HG03575 (cell line): Measurements from ENCODE around the gene RND2.
"Not testable (repeated sequence)": the region's sequence is repeated elsewhere in the genome, so short reads cannot be mapped to it uniquely, and the experiment has no call there.

Experiments used
- ATAC-seq: cut with Tn5 transposase; IDR thresholded peaks from one replicate; pipeline ENCODE4 v1.9.1; 2021; ENCODE audit not compliant: unreplicated experiment, insufficient number of reproducible peaks, low FRiP score; ENCODE audit errors: extremely low read depth

The RND2 gene

DNA sequence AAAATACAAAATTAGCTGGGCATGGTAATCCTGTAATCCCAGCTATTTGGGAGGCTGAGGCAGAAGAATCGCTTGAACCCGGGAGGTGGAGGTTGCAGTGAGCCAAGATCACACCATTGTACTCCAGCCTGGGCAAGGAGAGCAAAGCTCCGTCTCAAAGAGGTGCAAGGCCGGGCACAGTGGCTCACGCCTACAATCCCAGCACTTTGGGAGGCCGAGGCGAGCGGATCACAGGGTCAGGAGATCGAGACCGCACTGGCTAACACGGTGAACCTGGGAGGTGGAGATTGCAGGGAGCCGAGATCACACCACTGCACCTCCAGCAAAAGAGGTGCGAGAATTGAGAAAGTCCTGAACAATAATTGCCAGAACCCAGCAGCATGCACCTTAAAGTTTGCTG is 24.1 kb upstream of the RND2 start:
- ATAC-seq = not testable (repeated sequence)

- ATAC-seq = no peak
Observed at GRCh38 chr17:43003542-43004172, 21.4 kb upstream of the RND2 start.

DNA sequence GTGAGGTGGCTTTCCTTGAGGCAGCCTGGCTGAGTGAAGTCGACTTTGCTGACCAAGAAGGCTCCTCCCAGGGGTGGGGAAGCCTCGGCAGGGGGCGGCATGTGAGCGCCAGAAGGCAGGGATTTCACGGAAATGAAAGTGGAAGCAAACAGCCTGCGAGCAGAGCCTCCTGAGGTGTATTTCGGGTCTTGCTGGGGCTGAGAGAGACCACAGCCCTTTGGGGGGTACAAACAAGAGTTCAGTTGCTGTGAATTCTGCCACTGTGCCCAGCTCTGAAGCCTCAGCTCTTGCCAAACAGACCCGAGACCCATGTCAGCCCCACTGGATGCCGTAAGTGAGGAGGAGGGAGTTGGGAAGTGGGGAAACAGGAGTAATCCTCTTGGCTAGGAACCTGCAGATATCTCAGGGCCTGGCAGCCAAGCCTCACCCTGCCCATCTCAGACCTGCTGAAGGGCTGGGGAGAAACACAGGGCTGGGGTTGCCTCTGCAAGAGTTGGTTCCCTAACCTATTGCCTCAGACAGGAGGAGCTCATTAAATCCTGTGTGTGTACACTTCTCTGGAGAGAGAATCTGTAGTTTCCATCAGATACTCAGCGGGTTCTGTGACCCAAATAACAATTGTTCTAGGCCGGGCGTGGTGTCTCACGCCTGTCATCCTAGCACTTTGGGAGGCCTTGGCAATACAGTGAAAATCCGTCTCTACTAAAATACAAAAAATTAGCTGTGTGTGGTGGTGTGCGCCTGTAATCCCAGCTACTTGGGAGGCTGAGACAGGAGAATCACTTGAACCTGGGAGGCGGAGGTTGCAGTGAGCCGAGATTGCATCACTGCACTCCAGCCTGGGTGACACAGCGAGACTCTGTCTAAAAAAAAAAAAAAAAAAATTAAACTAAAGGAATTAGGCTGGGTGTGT is 18.1 kb upstream of the RND2 start, which contains the start of gene IFI35:
IFI35 (plus strand) TSS at position 146 of the 913 bp plus-strand sequence; CDS start at position 310, 164 bp downstream.
- no peak for ATAC-seq

DNA sequence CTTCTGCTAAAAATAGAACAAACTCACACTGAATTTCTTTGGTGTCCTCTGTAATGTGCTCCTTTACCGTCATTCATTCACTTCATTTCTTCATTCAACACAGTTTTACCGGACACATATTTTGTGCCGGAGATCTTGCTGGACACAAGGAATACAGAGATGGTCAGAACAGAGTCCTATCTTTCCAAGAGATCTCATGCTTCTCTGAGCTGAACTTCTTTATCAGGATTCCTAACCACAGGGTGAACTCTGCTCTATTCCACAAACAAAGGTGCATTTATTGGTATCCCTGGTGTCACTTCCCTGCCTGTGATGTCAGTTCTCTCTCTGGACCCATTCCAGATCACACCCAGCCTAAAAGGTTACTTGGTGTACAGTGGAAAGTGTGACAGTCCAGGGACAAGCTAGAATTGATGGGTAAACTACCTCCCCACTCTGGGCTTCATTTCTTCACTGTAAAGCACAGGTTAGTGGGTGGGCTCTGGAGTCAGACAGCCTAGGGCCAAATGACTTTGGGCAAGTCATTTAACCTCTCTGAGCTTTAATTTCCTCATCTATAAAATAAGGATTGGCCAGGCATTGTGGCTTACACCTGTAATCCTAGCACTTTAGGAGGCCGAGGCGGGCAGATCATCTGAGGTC is 14.2 kb upstream of the RND2 start:
- ATAC-seq = no peak

DNA sequence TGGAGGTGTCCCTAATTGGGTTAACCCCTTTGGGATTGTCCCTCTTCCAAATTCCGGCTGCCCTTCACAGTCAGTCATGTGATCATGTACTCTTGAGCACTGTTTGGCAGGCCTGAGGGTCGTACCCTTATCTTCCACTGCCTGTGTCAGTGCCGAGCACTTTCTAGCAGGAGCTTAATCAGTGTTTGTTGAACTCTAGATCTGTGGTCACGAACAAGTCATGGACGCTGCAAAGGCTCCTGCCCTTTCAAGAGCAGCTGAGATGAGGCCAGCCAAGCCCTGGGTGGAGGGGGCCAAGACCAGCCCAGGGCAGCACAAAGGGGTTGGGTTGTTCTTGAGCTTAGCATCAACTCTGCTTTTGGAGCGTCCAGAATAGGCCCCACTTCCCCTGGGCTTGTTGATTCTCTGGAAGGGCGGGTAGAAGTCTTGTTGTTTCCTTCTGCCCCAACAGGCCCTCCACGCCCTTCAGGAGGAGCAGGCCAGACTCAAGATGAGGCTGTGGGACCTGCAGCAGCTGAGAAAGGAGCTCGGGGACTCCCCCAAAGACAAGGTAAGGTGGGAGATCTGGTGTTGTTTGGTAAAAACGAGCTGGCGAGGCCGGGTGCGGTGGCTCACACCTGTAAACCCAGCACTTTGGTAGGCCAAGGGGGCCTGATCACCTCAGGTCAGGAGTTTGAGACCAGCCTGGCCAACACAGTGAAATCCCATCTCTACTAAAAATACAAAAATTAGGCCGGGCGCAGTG is 13.1 kb upstream of the RND2 start:
- ATAC-seq = no peak

GRCh38 chr17:43013296-43013695 is 11.7 kb upstream of the RND2 start:
- no peak for ATAC-seq

DNA sequence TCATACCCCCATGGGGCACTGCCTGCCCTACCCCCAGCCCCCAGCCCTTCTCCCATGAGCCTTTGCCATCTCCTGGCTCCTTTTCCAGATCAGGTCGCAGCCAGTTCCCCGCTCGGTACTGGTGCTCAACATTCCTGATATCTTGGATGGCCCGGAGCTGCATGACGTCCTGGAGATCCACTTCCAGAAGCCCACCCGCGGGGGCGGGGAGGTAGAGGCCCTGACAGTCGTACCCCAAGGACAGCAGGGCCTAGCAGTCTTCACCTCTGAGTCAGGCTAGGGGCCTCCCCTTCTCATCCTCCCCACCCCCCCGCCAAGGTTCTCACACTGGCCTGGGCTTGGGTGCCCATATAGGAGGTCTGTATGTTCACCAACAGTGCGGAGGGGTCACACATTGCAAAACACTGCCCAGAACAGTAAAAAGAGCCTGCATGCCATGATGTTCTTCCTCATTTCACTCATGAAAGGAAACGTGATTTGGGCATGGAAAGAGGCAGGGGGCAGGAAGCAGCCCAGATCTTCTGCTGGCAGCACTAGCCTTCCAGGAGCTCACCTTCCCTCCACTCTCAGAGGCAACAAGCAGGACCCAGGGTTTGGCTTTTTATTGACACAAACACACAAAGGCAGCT is 10.9 kb upstream of the RND2 start:
- ATAC-seq = no peak

- no peak for ATAC-seq
Observed at GRCh38 chr17:43014649-43015542, 10.1 kb upstream of the RND2 start.

DNA sequence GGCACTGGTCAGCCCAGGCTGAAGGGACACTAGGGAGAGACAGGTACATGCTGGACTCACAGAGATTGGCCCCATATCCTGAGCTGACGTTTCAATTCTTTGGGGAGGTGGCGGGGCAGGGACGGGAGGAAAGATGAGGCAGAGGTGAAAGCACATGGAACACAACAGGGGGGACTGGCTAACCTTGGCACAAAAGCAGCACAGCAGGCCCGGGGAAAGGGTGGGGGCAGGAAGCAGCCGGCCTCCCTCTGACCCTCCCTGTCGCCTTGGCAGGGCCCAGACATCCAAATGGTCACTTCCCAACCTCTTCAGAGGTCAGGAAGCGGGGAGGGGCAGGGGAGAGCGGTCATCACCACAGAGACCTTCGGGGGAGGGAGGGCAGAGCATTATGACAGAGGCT is 9.5 kb upstream of the RND2 start:
- ATAC-seq = no peak

GRCh38 chr17:43016216-43016615 is 8.8 kb upstream of the RND2 start:
- ATAC-seq = no peak

DNA sequence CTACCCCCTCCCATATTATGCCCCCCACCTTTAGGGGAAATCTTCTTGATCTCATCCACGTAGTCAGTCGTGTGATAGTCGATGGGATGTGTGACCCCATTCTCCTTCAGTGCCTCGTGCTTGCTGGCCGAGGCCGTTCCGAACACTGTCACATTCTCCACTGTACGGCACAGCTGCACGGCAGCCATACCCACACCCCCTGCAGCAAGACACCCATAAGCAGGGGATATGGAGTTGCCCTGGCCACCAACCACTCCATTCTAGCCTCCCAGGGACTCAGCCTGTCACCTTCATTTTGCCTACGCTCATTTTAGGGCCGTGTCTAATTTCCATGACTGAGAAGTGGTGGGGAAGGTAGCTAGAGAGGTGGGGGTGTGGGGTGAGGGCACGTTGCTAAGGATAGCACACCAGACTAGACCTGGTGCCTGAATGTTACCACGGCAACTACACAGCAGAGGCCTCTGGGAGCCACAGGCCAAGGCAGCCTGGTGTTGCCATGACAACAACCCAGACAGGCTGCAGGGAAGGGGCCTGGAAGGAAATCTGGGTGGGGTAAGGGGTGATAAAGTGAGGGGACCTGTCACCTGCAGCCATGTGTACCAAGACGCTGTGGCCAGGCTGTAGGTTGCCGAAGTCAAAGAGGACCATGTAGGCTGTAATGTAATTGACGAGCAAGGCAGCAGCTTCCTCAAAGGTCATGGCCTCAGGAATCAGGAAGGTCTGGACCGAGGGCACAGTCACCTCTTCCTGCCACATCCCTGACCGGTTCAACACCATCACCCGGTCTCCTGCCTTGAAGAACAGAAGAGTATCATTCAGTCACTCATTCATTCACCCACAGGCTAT is 6.8 kb upstream of the RND2 start:
- ATAC-seq = no peak

DNA sequence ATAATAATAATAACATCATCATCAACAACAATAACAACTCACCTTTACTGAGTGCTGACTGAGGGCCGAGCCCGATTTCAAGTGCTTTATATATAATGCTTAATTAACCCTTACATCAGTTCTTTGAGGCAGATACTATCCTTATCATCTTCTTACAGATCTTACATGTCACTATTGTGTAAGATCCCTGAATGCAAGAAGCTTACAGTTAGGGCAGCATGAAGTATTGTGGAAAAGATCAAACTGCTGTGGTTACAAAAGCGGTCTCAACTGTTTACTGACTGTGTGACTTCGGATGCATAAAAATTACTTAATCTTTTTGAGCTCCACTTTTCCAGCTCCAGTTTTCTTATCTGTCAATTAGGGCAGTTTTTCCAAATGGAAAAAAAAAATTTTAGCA is 6.1 kb upstream of the RND2 start:
- no peak for ATAC-seq

GRCh38 chr17:43019418-43019817 is 5.6 kb upstream of the RND2 start:
- no peak for ATAC-seq

DNA sequence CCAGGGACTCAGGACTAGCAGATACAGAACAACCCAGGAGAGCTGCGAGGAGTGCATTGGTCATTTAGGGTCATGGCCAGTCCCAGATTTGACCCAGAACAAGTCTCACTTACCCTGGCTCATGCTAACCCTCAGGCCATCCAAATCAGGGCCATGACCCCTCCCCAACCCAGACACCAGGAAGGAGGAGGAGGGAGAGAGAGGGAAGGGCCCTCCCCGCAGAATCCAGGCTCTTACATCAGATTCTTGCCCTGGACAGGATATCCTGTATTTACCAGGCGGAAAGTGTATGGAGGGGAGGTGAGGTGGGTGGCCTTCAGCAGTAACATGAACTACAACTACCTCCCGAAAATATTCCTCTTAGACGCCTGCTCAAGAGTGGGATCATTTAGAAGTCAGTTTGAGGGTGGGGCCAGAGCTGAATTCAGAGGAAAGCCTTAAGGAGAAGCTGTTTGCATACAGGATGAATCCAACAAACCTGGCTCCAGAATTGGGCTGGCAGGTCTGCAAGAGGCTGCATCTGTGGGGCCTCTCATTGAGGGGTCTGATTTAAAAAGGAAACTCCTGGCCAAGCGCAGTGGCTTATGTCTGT is 4.9 kb upstream of the RND2 start:
- ATAC-seq = no peak

GRCh38 chr17:43020789-43021740 is 4.0 kb upstream of the RND2 start:
- no peak for ATAC-seq
